Ovary (tissue), 3 donors: ENCODE data around the gene ZNF354C.

Experiments used
- CTCF ChIP-seq, 3 donors: fragments of 450-650 bp in 2 of 3; fragments of 200-600 bp in 1 of 3; IDR thresholded peaks; one replicate each; pipeline versions ENCODE4 v1.5.1 to v1.8.0; 2016 to 2022; ENCODE audit warnings: antibody characterized with exemption in 3 of 3, mild to moderate bottlenecking in 1 of 3
- POLR2A ChIP-seq: fragments of 450-650 bp; IDR thresholded peaks from one replicate; pipeline ENCODE4 v1.6.1; 2017; ENCODE audit warnings: antibody characterized with exemption, mild to moderate bottlenecking, moderate library complexity
- donor health status: DM: no; HTN: no; CAD: no.

DNA sequence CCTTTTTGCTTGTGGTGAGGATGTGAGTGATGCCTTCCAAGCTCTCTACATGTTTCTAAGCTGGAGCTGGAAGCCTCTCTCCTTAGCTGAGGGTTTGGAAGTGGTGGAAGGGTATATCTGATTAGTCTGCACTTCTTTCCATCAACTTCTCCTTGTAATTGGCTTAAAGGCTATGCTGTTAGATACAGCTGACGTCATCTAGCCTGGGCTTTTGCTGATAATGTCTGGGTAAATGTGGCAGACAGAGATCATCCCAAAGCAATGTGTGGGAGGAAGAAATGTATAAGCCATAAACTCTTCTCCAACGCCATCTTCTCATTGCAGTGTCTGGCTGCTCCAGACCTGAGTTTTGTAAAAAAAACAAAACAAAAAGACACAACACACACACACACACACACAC lies 29.3 kb downstream of the ZNF354C start:
- TF ChIP-seq CTCF (IDR thresholded peaks at IDR 0.05) (no peak), POLR2A (no peak)
